ENCODE results near the gene STARD3NL.
"Not testable (repeated sequence)": the region's sequence is repeated elsewhere in the genome, so short reads cannot be mapped to it uniquely, and the experiment has no call there.

Gene STARD3NL

GRCh38 chr7:38223306-38223705, 45.3 kb downstream of the STARD3NL start:
- no peak for DNase-seq

- no peak for DNase-seq
Measured at GRCh38 chr7:38224392-38224791, 46.3 kb downstream of the STARD3NL start.

DNA sequence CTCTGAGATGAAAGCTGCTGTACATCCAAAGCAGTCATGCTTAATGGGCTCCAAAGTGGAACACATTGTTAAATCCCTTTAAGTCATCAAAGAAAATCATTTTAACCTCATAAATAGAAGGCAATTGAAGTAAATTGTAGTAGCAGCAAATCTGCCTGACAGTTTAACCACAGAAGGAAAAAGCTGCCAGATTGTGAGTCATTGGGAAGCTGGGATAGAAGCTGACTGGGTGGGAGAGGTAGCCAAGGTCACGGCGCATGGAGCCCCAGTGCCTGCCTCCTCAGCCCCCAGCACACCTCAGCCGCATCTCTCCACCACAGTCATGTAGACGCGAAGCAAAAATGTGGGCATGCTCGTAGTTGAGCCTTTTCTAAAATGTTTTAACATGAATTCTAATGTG, 51.3 kb downstream of the STARD3NL start:
- DNase-seq, result no peak

- DNase-seq, result no peak
Measured at GRCh38 chr7:38229884-38230642, 52.0 kb downstream of the STARD3NL start.

- DNase-seq, result peak; percentile 45
Measured at GRCh38 chr7:38232502-38233366, 54.7 kb downstream of the STARD3NL start.

- not testable (repeated sequence) for DNase-seq
Measured at GRCh38 chr7:38234759-38235158, 56.7 kb downstream of the STARD3NL start.

DNA sequence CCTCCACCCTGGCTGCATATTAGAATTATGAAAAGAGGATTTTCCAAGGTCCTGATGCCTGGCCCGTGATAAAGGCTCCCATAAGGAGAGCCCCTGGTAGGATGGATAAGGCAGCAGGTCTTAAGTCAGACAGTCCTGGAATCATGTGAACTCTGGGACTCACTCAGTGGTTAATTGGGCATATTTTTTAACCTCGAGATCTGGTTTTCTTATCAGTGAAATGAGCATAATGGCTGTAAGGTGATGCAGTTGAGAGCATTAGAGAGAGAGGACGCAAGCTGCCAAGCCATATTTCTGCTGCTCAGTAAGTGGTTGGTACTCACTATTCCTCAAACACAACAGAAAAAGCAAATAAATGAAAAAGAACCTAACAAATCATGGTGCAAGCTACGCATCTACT, 57.6 kb downstream of the STARD3NL start:
- DNase-seq, result no peak

DNA sequence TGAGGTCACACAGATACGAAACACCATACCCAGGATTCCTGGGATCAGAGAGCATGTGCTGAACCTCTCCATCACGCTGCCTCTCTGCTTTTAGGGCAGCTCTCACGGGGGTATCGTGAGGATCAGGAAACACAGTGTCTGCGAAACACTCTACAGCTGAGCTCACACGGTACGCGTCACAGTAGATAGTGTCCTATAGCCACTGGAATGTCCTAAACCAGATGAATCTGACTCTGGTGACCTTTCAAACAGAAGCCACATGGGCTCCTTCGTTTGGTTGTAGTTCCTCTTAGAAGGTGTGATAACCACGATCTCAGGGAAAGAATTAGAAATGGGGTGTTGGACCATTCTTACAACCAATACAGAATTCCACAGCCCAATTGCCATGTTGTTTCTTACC, 61.1 kb downstream of the STARD3NL start:
- not testable (repeated sequence) for DNase-seq

DNA sequence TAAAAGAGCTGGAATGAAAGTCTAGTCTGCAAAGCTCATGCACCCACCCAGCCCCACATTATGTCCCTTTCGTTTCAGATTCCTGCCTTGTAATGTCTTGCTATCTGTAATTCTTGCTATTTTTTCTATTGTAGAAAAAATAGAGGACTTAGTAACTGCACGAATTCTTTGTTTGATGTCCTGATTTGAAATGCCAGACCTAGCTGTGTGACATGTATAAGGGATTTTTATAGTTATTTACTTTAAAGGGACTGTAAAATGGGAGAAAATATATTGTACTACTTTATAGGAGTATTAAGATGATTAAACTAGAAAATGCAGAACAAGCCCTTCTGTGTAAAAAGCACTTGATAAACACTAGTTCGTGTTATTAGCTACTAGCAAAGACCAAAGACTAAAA, 63.0 kb downstream of the STARD3NL start:
- no peak for DNase-seq

DNA sequence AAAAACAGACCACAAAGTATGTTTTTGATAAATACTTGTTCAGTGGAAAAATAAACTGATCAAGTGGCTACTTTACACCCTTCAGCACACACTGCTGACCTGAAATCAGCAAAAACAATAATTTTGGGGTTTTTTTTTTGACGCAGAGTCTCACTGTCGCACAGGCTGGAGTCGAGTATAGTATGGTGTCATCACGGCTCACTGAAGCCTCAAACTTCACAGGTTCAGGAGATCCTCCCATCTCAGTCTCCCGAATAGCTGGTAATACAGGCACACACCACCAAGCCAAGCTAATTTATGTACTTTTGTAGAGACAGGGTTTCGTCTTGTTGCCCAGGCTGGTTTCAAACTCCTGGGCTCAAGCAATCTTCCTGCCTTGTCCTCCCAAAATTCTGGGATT, 64.8 kb downstream of the STARD3NL start:
- DNase-seq, result no peak

DNA sequence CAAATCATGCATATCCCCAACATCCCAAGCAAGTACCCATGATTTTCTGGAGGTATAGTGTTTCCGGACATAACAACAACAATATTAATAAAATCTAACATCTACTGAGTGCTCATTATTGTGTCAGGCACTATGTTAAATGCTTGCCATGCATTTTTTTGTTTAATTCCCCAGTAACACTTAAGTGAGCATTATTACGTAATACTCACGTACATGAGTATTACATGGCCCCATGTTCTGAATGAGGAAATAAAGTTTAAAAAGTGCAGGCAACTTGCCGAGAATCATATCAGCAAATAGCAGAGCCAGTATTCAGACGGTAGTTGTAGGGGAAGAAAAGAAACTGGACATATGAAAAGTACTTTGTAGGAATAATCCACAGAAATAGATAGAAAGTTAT, 65.3 kb downstream of the STARD3NL start:
- not testable (repeated sequence) for DNase-seq

- no peak for DNase-seq
Measured at GRCh38 chr7:38244516-38244915, 66.5 kb downstream of the STARD3NL start.

DNA sequence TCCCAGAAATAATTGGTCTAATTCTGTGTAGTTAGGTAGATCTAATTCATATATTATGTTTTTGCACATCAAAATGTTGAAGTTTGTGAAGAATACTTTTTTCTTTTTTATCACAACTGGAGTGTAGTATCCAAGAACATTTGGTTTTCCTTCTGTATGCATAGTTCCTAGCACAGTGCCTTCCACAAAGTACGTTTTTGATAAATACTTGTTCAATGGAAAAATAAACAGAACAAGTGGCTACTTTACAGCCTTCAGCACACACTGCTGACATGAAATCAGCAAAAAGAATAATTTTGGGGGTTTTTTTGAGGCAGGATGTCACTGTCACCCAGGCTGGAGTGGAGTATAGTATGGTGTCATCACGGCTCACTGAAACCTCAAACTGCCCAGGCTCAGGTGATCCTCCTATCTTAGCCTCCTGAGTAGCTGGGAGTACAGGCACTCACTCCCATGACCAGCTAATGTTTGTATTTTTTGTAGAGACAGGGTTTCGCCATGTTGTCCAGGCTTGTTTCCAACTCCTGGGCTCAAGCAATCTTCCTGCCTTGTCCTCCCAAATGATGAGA, 67.4 kb downstream of the STARD3NL start:
- DNase-seq, result no peak

- DNase-seq, result no peak
Measured at GRCh38 chr7:38248069-38248567, 70.1 kb downstream of the STARD3NL start.

GRCh38 chr7:38249849-38250248, 71.8 kb downstream of the STARD3NL start:
- DNase-seq, result not testable (repeated sequence)

DNA sequence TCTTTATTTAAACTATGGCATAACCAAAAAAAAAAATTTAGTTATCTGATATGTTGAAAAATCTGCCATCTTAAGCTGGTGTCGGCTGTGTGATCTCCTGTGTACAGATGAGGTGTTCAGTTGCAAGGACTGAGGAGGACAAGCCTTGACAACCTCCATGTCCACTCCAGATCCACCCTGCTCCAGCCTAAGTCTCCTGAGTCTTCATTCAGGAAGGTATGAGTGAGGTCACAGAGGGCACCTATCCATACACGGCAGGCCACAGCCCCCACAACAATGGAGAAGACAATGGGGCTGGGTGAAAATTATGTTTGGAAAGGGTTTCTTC, 79.3 kb downstream of the STARD3NL start:
- no peak for DNase-seq

GRCh38 chr7:38259157-38259556, 81.1 kb downstream of the STARD3NL start:
- not testable (repeated sequence) for DNase-seq

GRCh38 chr7:38261601-38262000, 83.6 kb downstream of the STARD3NL start:
- not testable (repeated sequence) for DNase-seq

- not testable (repeated sequence) for DNase-seq
Measured at GRCh38 chr7:38262026-38262425, 84.0 kb downstream of the STARD3NL start.

DNA sequence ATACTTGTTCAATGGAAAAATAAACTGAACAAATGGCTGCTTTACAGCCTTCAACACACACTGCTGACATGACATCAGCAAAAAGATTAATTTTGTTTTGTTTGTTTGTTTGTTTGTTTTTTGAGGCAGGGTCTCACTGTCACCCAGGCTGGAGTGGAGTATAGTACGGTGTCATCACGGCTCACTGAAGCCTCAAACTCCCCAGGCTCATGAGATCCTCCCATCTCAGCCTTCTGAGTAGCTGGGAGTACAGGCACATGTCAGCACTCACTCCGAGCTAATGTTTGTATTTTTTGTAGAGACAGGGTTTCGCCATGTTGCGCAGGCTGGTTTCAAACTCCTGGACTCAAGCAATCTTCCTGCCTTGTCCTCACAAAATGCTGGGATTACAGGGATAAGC, 84.5 kb downstream of the STARD3NL start:
- no peak for DNase-seq

- DNase-seq, result not testable (repeated sequence)
Measured at GRCh38 chr7:38263274-38263673, 85.2 kb downstream of the STARD3NL start.

GRCh38 chr7:38264602-38265001, 86.6 kb downstream of the STARD3NL start:
- not testable (repeated sequence) for DNase-seq

GRCh38 chr7:38265958-38266357, 87.9 kb downstream of the STARD3NL start:
- DNase-seq, result not testable (repeated sequence)

All from activated naive CD4-positive, alpha-beta T cell treated with anti-CD3 and anti-CD28 coated beads, Interleukin-2, amount 50 U/mL, for 16 hours (primary cell).